ENCODE data around the gene COPS3.
"Not testable (repeated sequence)": the region's sequence is repeated elsewhere in the genome, so short reads cannot be mapped to it uniquely, and the experiment has no call there.

Gene COPS3

GRCh38 chr17:17258011-17258410 is 23.0 kb downstream of the COPS3 start:
- in situ Hi-C loops (cut with HindIII; ENCODE audit: low sequenced_read_pairs), result no loop called here
- no peak overlapping the region for H3K4me3 ChIP-seq (ENCODE audit: low read depth, low read length)
- DNase-seq (ENCODE audit: low read depth), result no peak
- TF ChIP-seq CTCF (IDR thresholded peaks at IDR 0.05; ENCODE audit: low read depth, low read length, missing control alignments), result no peak

- DNase-seq (ENCODE audit: low read depth), result no peak
- H3K4me3 ChIP-seq (ENCODE audit: low read depth, low read length), result no peak overlapping the region
- no peak for TF ChIP-seq CTCF (IDR thresholded peaks at IDR 0.05; ENCODE audit: low read depth, low read length, missing control alignments)
- in situ Hi-C loops (cut with HindIII; ENCODE audit: low sequenced_read_pairs), result no loop called here
Observed at GRCh38 chr17:17256316-17256715, 24.7 kb downstream of the COPS3 start.

- H3K4me3 ChIP-seq (ENCODE audit: low read depth, low read length); in situ Hi-C loops (cut with HindIII; ENCODE audit: low sequenced_read_pairs); DNase-seq (ENCODE audit: low read depth): not testable (repeated sequence)
Observed at GRCh38 chr17:17255689-17256088, 25.4 kb downstream of the COPS3 start.

- no peak for TF ChIP-seq CTCF (IDR thresholded peaks at IDR 0.05; ENCODE audit: low read depth, low read length, missing control alignments)
- in situ Hi-C loops (cut with HindIII; ENCODE audit: low sequenced_read_pairs), result no loop called here
- H3K4me3 ChIP-seq (ENCODE audit: low read depth, low read length), result no peak overlapping the region
- no peak for DNase-seq (ENCODE audit: low read depth)
Observed at GRCh38 chr17:17254036-17254435, 27.0 kb downstream of the COPS3 start.

- no peak for TF ChIP-seq CTCF (IDR thresholded peaks at IDR 0.05; ENCODE audit: low read depth, low read length, missing control alignments)
- no peak overlapping the region for H3K4me3 ChIP-seq (ENCODE audit: low read depth, low read length)
- no peak for DNase-seq (ENCODE audit: low read depth)
- in situ Hi-C loops (cut with HindIII; ENCODE audit: low sequenced_read_pairs), result no loop called here
Observed at GRCh38 chr17:17253406-17253805, 27.6 kb downstream of the COPS3 start.

GRCh38 chr17:17252149-17252661 is 28.8 kb downstream of the COPS3 start:
- in situ Hi-C loops (cut with HindIII; ENCODE audit: low sequenced_read_pairs), result no loop called here
- no peak for TF ChIP-seq CTCF (IDR thresholded peaks at IDR 0.05; ENCODE audit: low read depth, low read length, missing control alignments)
- no peak overlapping the region for H3K4me3 ChIP-seq (ENCODE audit: low read depth, low read length)
- DNase-seq (ENCODE audit: low read depth), result no peak

GRCh38 chr17:17246879-17247278 is 34.2 kb downstream of the COPS3 start:
- no peak overlapping the region for H3K4me3 ChIP-seq (ENCODE audit: low read depth, low read length)
- no peak for DNase-seq (ENCODE audit: low read depth)
- no peak for TF ChIP-seq CTCF (IDR thresholded peaks at IDR 0.05; ENCODE audit: low read depth, low read length, missing control alignments)
- in situ Hi-C loops (cut with HindIII; ENCODE audit: low sequenced_read_pairs), result no loop called here
